Measurements from ENCODE around the gene FAM174B.

Gene FAM174B

GRCh38 chr15:92647467-92648163 is 8.0 kb downstream of the FAM174B start:
- in situ Hi-C loops (cut with HindIII; ENCODE audit: low sequenced_read_pairs): no loop called here
- TF ChIP-seq CTCF (IDR thresholded peaks at IDR 0.05; ENCODE audit: low read depth, low read length, missing control alignments): no peak
- no peak overlapping the region for H3K4me3 ChIP-seq (ENCODE audit: low read depth, low read length)
- DNase-seq (ENCODE audit: low read depth): no peak

- in situ Hi-C loops (cut with HindIII; ENCODE audit: low sequenced_read_pairs): no loop called here
- no peak for TF ChIP-seq CTCF (IDR thresholded peaks at IDR 0.05; ENCODE audit: low read depth, low read length, missing control alignments)
- H3K4me3 ChIP-seq (ENCODE audit: low read depth, low read length): no peak overlapping the region
- DNase-seq (ENCODE audit: low read depth): no peak
Measured at GRCh38 chr15:92646216-92646615, 9.4 kb downstream of the FAM174B start.

GRCh38 chr15:92645731-92646130 is 9.8 kb downstream of the FAM174B start:
- no peak overlapping the region for H3K4me3 ChIP-seq (ENCODE audit: low read depth, low read length)
- in situ Hi-C loops (cut with HindIII; ENCODE audit: low sequenced_read_pairs): no loop called here
- DNase-seq (ENCODE audit: low read depth): no peak
- TF ChIP-seq CTCF (IDR thresholded peaks at IDR 0.05; ENCODE audit: low read depth, low read length, missing control alignments): no peak

- no peak for DNase-seq (ENCODE audit: low read depth)
- no peak for TF ChIP-seq CTCF (IDR thresholded peaks at IDR 0.05; ENCODE audit: low read depth, low read length, missing control alignments)
- no peak overlapping the region for H3K4me3 ChIP-seq (ENCODE audit: low read depth, low read length)
- in situ Hi-C loops (cut with HindIII; ENCODE audit: low sequenced_read_pairs): no loop called here
Measured at GRCh38 chr15:92645051-92645631, 10.4 kb downstream of the FAM174B start.

- no peak for DNase-seq (ENCODE audit: low read depth)
- no peak overlapping the region for H3K4me3 ChIP-seq (ENCODE audit: low read depth, low read length)
- no peak for TF ChIP-seq CTCF (IDR thresholded peaks at IDR 0.05; ENCODE audit: low read depth, low read length, missing control alignments)
- in situ Hi-C loops (cut with HindIII; ENCODE audit: low sequenced_read_pairs): no loop called here
Measured at GRCh38 chr15:92643849-92644815, 11.4 kb downstream of the FAM174B start.

- in situ Hi-C loops (cut with HindIII; ENCODE audit: low sequenced_read_pairs): no loop called here
- no peak for TF ChIP-seq CTCF (IDR thresholded peaks at IDR 0.05; ENCODE audit: low read depth, low read length, missing control alignments)
- no peak for DNase-seq (ENCODE audit: low read depth)
Measured at GRCh38 chr15:92638709-92639365, 16.7 kb downstream of the FAM174B start.

More at GRCh38 chr15:92638709-92639365, 16.7 kb downstream of the FAM174B start:
- no peak overlapping the region for H3K4me3 ChIP-seq (ENCODE audit: low read depth, low read length)
